Caco-2 (cell line): ENCODE data around the gene SLC22A23. TPM values are rescaled to one million over a fixed set of nuclear protein-coding genes. Genes with fewer than 3 reads are reported as not detected.

Source experiments
- BruUV-seq: library from RNA; stranded (reverse); fragments of 400-500 nt; replicated peaks from 2 replicates; lab custom pipeline; 2021; lab: Mats Ljungman, UMichigan
- CTCF ChIA-PET: fragments of 300-600 bp; sonication (Branson Sonifier 250); formaldehyde crosslinking; loops from one replicate; lab custom pipeline; 2022; ENCODE audit warnings: antibody characterized with exemption; lab: Charles Lee
- POLR2A ChIA-PET: fragments of 300-600 bp; sonication (Branson Sonifier 250); formaldehyde crosslinking; loops from one replicate; lab custom pipeline; 2022; ENCODE audit warnings: antibody characterized with exemption; lab: Charles Lee
- DNase-seq, 2 experiments: peaks; one replicate each; pipeline versions ENCODE4 v3.0.0 to v3.0.0-alpha.2; 2020 to 2022
- H3K27me3 ChIP-seq: replicated peaks from 2 replicates; pipeline ENCODE4 v1.6.0; 2011; ENCODE audit warnings: low read length; ENCODE audit not compliant: control insufficient read depth, insufficient read depth
- H3K36me3 ChIP-seq: 2 replicates; pipeline ENCODE4 v1.5.1; 2011; ENCODE audit warnings: low read length; ENCODE audit not compliant: control insufficient read depth, insufficient read depth
- H3K4me1 ChIP-seq: fragments of 250-450 bp; sonication (Bioruptor Pico); 2 replicates; pipeline ENCODE4 v1.5.1; 2020; ENCODE audit warnings: mild to moderate bottlenecking
- H3K4me3 ChIP-seq: 2 replicates; pipeline ENCODE4 v1.5.1; 2011; ENCODE audit warnings: low read depth, mild to moderate bottlenecking, control low read depth, low read length
- H3K9me3 ChIP-seq: fragments of 250-450 bp; sonication (Bioruptor Pico); 2 replicates; pipeline ENCODE4 v1.5.1; 2020; ENCODE audit warnings: mild to moderate bottlenecking, moderate library complexity
- H3K27ac Mint-ChIP-seq: one replicate; pipeline ENCODE4 v1.8.0; 2022; ENCODE audit warnings: mixed read lengths; ENCODE audit not compliant: unreplicated experiment
- H3K27me3 Mint-ChIP-seq: one replicate; pipeline ENCODE4 v1.8.0; 2022; ENCODE audit warnings: mixed read lengths; ENCODE audit not compliant: insufficient read depth, unreplicated experiment
- H3K36me3 Mint-ChIP-seq: one replicate; pipeline ENCODE4 v1.8.0; 2022; ENCODE audit warnings: mild to moderate bottlenecking, mixed read lengths; ENCODE audit not compliant: insufficient read depth, unreplicated experiment
- H3K4me1 Mint-ChIP-seq: one replicate; pipeline ENCODE4 v1.8.0; 2022; ENCODE audit warnings: low read depth, mixed read lengths; ENCODE audit not compliant: unreplicated experiment
- H3K4me3 Mint-ChIP-seq: one replicate; pipeline ENCODE4 v1.8.0; 2022; ENCODE audit warnings: mild to moderate bottlenecking, moderate library complexity, mixed read lengths; ENCODE audit not compliant: unreplicated experiment
- H3K9me3 Mint-ChIP-seq: one replicate; pipeline ENCODE4 v1.8.0; 2022; ENCODE audit warnings: mixed read lengths; ENCODE audit not compliant: unreplicated experiment
- CTCF ChIP-seq, 2 experiments: fragments of 200-600 bp in 1 of 2; IDR thresholded peaks; 1 replicate in 1 of 2; 2 replicates in 1 of 2; pipeline versions ENCODE4 v1.5.1 to v1.8.0; 2011 to 2022; ENCODE audit warnings: antibody characterized with exemption in 1 of 2, control low read depth in 1 of 2, inconsistent platforms in 1 of 2, low read depth in 1 of 2, low read length in 1 of 2, mild to moderate bottlenecking in 1 of 2, moderate library complexity in 1 of 2; ENCODE audit not compliant: insufficient read depth in 1 of 2, severe bottlenecking in 1 of 2, unreplicated experiment in 1 of 2
- intact Hi-C: fragments of 100-400 bp; cut with micrococcal nuclease; formaldehyde crosslinking; loops from one replicate; pipeline ENCODE4 v1.10.0; 2022; ENCODE audit not compliant: unreplicated experiment
- total RNA-seq: library from RNA; stranded (reverse); gene quantifications from 2 replicates; pipeline ENCODE4 v1.2.3, GENCODE V29; 2022

Gene SLC22A23
- total RNA-seq, 1 experiment from 2014 or later = 45.5 TPM

DNA sequence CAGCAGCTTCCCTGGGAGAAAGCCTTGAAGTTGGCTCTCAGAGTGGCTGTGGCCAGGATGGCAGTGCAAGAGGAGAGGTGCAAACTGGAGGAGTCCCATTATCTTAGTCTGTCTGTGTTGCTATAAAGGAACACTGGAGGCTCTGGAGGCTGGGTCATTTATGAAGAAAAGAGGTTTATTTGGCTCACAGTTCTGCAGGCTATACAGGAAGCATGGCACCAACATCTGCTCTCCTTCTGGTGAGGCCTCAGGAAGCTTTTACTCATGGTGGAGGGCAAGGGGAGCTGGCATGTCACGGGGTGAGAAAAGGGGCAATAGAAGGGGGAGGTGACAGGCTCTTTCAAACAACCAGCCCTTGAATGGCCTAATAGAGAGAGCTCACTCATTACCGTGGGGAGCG is 151.0 kb downstream of the SLC22A23 start:
- POLR2A ChIA-PET = no interaction called here
- H3K27me3 Mint-ChIP-seq = no peaks in the 10 kb centered on the region

DNA sequence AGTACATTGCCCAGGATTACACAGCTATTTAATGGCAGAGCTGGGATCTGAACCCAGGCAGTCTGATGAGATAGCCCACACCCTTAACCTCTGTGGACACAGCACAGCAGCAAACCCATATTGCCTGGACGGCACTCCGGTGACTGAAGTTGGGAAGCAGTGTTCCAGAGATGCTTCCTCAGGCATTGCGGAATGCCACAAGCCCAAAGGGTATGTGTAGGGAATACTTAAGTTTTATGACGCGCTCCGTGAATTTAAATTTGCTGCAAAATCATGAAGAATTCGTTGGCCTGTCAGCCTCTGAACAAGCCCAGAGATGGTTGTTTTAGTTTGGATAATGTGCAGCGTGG is 151.7 kb downstream of the SLC22A23 start:
- no peak for TF ChIP-seq CTCF (IDR thresholded peaks at IDR 0.05; ENCODE audit: insufficient read depth in 1 of 2, low read depth in 1 of 2, low read length in 1 of 2, severe bottlenecking in 1 of 2, unreplicated experiment in 1 of 2)
- peaks cover 54% of the 10 kb centered on the region for H3K36me3 Mint-ChIP-seq
- DNase-seq = no peak
- BruUV-seq = no TSS peak
- H3K36me3 ChIP-seq = peaks cover 1% of the 10 kb centered on the region; the same call in 1 of the 2 replicates
- H3K4me3 Mint-ChIP-seq = no peak overlapping the region
- H3K27ac Mint-ChIP-seq = no peak overlapping the region
- H3K4me1 ChIP-seq = no peaks in the 10 kb centered on the region
- no peaks in the 10 kb centered on the region for H3K9me3 Mint-ChIP-seq
- CTCF ChIA-PET = no interaction called here
- H3K27me3 Mint-ChIP-seq = no peaks in the 10 kb centered on the region
- no peaks in the 10 kb centered on the region for H3K27me3 ChIP-seq
- H3K9me3 ChIP-seq = no peaks in the 10 kb centered on the region
- intact Hi-C loops = no loop called here
- H3K4me1 Mint-ChIP-seq = no peaks in the 10 kb centered on the region
- H3K4me3 ChIP-seq = no peak overlapping the region
- POLR2A ChIA-PET = no interaction called here

More for the DNA sequence above, 151.0 kb downstream of the SLC22A23 start:
- BruUV-seq = no TSS peak
- Histone ChIP-seq H3K9me3 (no peaks in the 10 kb centered on the region), H3K4me1 (no peaks in the 10 kb centered on the region), H3K27me3 (no peaks in the 10 kb centered on the region), H3K4me3 (no peak overlapping the region), H3K36me3 (peaks cover 1% of the 10 kb centered on the region; the same call in 1 of the 2 replicates)
- intact Hi-C loops = no loop called here
- H3K9me3 Mint-ChIP-seq = no peaks in the 10 kb centered on the region
- no peak for DNase-seq
- TF ChIP-seq CTCF (IDR thresholded peaks at IDR 0.05; ENCODE audit: insufficient read depth in 1 of 2, low read depth in 1 of 2, low read length in 1 of 2, severe bottlenecking in 1 of 2, unreplicated experiment in 1 of 2) = no peak
- CTCF ChIA-PET = no interaction called here
- H3K36me3 Mint-ChIP-seq = peaks cover 54% of the 10 kb centered on the region
- no peak overlapping the region for H3K27ac Mint-ChIP-seq
- H3K4me1 Mint-ChIP-seq = no peaks in the 10 kb centered on the region
- H3K4me3 Mint-ChIP-seq = no peak overlapping the region

DNA sequence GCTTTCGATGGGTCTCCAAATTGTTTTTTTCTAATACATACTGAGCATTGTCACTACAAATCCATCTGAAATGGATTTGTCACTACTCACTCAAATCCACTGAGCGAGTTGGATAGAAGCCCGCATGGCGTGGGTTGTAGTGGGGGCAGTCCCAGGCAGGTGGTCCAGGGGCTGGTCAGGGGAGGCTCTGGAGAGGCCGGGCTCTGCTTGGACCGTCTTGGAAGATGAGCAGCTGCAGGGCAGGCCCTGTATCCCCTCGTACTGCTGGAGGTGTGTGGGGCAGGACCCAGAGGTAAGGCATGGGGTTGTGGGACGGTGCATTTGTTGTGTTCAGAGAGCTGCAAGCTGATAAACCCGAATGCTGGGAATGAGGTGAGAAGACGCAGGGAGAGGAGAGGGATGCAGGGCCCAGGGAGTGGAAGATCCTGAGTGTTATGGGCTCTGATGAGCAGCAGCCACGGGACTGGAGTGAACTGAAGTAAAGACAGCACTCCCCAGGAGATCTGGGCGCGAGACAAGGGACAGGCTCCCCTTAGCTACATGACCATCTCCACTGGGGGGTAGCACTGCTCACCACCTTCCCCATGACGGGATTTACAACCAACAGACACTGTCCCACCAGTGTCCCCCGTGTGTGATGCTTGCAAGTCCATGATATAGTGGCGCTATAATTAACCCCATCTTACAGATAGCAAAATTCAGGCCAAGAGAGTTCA is 152.2 kb downstream of the SLC22A23 start:
- Histone ChIP-seq H3K4me3 (no peak overlapping the region), H3K27me3 (no peaks in the 10 kb centered on the region), H3K36me3 (peaks cover 1% of the 10 kb centered on the region; the same call in 1 of the 2 replicates), H3K4me1 (no peaks in the 10 kb centered on the region), H3K9me3 (no peaks in the 10 kb centered on the region)
- ChIA-PET POLR2A (no interaction called here), CTCF (no interaction called here)
- no peaks in the 10 kb centered on the region for H3K4me1 Mint-ChIP-seq
- no peak overlapping the region for H3K4me3 Mint-ChIP-seq
- no peaks in the 10 kb centered on the region for H3K27me3 Mint-ChIP-seq
- H3K9me3 Mint-ChIP-seq = no peaks in the 10 kb centered on the region
- no TSS peak for BruUV-seq
- TF ChIP-seq CTCF (IDR thresholded peaks at IDR 0.05; ENCODE audit: insufficient read depth in 1 of 2, low read depth in 1 of 2, low read length in 1 of 2, severe bottlenecking in 1 of 2, unreplicated experiment in 1 of 2) = no peak
- intact Hi-C loops = no loop called here
- no peak for DNase-seq
- H3K27ac Mint-ChIP-seq = peak overlapping the region; percentile 15
- H3K36me3 Mint-ChIP-seq = peaks cover 54% of the 10 kb centered on the region
